Hematopoietic multipotent progenitor cell treated with erythropoietin and hydrocortisone succinate and interleukin-3 and kit ligand, for 4 days (in vitro differentiated cells): ENCODE measurements around the gene FAM13A.

Experiments used
- DNase-seq: peaks from one replicate; pipeline ENCODE4 v3.0.0-alpha.2; 2015

Gene FAM13A

GRCh38 chr4:88830598-88830997, 226.4 kb downstream of the FAM13A start:
- DNase-seq = no peak

DNA sequence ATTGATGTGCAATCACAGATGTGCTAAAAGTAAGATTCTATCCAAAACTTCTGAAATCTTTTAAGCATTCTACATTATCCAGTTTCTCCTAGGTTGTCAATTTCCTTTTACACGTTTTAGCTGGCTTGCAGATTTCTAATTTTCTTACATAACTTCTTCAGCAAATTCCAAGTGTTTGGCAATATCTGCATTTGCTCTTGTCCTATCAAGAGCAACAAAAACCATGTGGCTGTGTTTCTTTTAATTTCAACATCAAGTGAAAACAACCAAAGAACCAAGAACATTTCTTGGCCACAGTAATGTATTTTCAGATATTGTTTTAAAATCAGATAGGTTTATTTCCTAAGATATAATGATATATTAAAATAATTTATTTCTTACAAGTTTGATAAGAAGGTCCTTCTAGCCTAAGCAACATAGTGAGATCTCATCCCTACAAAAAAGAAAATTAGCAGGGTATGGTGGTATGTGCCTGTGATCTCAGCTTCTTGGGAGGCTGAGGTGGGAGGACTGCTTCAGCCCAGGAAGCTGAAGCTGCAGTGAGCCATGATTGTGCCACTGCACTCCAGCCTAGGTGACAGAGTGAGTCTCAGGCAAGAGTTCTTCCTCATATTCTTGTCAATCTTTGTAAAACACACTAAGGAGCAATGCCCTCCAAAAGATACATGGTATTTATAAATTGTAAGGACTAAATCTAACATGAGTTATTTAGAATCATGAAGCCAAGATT, 228.0 kb downstream of the FAM13A start:
- no peak for DNase-seq

DNA sequence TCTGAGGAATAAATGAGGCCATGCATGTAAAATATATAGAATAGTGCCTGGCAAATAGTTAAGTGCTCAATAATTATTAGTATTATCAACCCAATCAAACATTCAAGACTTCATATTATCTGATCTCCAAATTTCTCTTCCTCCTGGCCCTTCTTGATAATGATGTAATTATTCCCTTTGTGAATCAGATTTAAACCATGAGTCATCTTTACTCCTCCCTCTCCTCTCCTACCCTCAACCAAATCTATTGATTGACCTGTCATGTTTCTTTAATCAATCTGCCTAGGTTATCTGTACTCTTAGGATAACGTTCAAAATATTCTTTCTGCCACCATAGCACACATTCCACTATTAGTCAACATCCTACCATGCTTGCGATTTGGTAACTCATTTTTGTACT, 229.5 kb downstream of the FAM13A start:
- DNase-seq = no peak

DNA sequence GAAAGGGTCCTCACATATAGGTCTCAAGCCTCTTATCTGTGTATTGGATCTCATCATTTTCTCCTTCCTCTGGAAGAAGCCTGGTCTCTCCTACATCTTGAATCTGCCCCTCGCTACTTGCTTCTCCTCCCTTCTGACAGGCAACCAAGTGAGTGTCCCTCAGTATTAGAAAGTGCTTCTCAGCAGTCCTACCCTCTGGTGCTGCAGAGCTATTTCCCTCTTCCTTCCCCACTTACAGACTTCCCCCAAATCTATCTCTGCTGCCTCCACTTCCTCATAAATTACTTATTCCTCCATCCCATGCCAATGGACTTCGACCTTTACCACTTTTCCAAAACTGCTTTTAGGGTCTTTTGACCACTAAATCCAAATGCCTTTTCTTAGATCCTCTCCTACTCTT, 230.2 kb downstream of the FAM13A start:
- no peak for DNase-seq

DNA sequence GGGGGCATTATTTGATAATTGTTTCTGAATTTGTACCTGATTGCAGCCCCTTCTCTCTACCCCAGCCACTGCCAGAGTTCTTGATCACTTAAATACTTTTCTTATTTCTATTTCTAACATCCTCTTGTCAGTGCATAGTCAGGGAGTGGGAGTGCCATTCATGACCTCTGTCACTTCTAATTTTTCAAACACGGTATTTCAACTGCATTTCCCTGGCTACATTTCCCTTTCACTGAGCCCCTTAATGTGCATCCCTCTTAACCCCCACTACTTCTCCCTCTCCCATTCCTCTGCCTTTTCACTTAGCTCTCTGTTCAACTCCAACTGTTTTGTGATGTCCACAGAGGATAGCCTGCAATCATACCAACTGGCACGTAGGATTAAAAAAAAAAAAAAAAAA, 231.1 kb downstream of the FAM13A start:
- DNase-seq = no peak

GRCh38 chr4:88823058-88823919, 233.7 kb downstream of the FAM13A start:
- peak; percentile 92 for DNase-seq

GRCh38 chr4:88822034-88822789, 234.8 kb downstream of the FAM13A start:
- DNase-seq = no peak

DNA sequence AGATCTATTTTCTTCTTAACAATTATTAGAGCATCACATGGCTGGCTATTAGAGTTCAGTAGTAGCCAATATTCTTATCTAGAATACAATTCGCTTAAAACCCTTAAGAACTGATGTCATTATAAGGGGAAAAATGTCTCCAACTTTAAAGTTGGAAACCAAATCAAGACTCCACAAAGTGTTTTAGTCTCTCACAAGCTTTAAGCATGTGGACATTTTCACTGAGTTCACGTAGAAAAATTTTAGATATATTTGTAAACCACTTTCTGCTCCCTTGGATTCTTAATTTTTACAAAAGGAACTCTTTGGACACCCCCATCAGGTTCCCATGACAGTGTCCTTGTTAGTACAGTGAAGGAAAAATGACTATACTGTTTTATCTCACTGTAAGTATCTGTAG, 235.5 kb downstream of the FAM13A start:
- no peak for DNase-seq

DNA sequence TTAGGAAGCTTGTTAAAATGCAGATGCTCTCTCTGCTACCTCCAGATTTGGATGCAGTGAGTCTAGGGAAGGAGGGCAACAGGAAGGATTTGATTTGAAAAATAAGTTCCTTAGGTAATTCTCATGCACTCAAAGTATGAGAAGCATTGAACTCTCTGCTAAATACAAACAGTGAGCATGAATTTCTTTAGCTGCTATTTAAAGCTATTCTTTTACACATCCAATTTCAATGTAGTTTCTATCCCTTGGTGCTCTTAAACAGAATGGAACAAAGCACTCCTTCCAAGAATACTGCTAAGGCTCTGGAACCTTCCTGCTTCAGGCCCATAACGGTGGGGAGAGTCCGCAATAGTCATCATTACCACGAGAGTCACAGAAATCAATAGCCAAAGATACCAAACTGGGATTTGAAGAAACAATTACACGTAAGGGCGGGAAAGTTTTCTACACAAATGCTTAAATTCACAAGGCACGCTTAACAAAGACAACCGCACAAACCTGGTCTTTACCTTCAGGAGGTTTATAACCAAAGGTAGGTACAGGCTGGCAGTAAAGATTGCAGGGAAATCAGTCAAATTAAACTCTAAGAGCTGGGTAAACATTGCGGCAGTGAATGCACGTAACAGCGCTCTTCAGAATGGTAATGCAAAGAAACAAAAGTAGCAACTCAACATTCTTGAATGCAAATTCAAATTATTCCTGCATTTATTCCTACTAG, 236.1 kb downstream of the FAM13A start:
- DNase-seq = no peak

- no peak for DNase-seq
Observed at GRCh38 chr4:88819818-88820697, 236.9 kb downstream of the FAM13A start.

- DNase-seq = peak; percentile 65
Observed at GRCh38 chr4:88818631-88819470, 238.1 kb downstream of the FAM13A start.

DNA sequence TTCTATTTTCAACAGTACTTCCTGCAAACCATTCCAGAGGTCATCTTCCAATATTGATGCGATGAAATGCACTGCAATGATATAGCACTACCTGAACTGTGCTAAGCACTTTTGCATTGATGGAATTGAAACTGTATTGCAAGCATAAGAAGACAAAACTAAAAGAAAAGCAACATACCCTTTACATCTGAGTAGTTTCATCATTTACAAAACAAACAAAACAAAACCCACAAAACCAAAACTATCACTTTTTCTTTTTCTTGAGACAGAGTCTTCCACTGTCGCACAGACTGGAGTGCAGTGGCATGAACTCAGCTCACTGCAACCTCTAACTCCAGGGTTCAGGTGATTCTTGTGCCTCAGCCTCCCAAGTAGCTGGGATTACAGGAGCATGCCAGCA, 239.2 kb downstream of the FAM13A start:
- no peak for DNase-seq

DNA sequence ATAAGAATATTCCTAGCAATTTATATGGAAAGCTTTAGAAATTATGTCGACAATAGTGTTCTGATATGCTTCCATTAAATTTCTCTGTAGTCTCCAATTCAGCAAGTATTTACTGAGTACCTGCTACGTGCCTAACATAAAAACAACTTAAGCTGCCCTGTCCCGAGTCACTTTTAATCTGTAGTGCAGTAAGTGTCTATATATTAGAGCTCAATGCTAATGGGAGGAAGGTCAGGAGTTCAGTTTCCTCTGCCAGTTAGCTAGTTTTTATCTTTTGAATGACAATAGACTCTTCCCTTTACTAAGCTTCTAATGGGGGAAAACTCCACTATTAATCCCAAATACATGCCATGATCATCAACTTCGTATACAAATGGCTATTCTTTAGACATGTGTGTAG, 240.6 kb downstream of the FAM13A start:
- DNase-seq = no peak

DNA sequence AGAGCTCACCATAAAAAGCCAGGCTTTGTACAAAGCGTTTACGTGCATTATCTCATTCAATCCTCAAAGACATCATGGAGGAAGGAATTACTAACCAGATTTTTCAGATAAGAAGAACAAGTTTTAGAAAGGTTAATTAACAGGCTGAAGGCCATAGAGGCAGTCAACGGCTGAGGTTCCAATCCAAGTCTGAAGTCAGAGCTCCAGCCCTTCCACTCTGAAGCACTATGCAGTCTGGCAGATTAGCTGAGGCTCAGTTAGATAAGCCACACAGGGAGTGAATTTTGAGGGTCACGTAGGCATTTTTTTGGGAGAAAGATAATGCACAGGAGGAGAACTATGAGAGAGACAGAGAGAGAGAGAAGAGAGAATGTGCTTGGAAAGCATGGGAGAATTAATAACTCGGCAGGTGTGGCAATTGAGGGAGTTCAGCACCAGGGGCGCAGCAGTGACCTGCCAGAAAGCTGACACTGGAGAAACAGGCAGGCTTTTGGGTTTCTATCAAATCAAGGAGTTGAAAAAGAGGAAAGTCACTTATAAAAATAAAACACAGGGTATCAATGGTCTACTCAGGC, 242.9 kb downstream of the FAM13A start:
- no peak for DNase-seq

- no peak for DNase-seq
Observed at GRCh38 chr4:88813013-88813412, 244.0 kb downstream of the FAM13A start.

DNA sequence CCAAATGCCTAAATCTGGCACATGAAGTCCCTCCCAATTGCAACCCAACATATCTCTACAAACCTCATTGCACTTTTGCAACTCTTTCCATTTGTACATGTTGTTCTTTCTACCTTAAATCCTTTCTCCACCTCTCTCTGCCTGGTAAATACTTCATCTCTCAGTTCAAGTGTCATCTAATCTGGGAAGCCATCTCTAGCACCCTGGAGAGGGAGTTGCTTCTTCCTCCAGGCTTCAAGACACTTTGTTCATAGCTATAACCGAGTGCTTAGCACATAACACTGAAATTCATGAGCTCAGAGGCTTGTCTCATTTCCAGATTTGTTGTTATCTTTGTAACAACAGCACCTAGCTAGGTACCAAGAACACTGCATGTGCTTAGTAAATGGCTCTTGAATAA, 244.6 kb downstream of the FAM13A start:
- DNase-seq = no peak

GRCh38 chr4:88811904-88812303, 245.1 kb downstream of the FAM13A start:
- DNase-seq = no peak

DNA sequence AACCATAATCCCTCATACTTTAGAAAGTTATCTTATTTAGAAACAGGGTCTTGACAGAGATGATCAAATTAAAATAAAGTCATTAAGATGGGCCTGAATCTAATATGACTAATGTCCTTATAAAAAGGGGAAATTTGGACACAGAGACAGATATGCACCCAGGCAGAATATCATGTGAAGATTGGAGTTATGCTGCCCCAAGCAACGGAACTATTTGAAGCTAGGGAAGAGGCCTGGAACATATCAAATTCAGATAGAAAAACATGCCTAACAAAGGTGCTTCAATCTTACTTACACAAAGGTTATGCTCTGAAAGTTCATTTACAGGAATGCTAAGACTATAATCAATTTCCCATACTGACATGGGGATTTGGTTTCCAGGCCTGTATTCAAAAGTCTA, 246.7 kb downstream of the FAM13A start:
- DNase-seq = no peak

GRCh38 chr4:88809576-88810219, 247.3 kb downstream of the FAM13A start:
- no peak for DNase-seq

- DNase-seq = no peak
Observed at GRCh38 chr4:88809101-88809500, 247.9 kb downstream of the FAM13A start.
